ENCODE data around the gene ICOSLG.

ICOSLG gene

GRCh38 chr21:44286716-44287632 is 46.2 kb upstream of the ICOSLG start:
- no peak overlapping the region for H3K9ac ChIP-seq (ENCODE audit: low read length)
- H3K9me2 ChIP-seq (replicated peaks; ENCODE audit: insufficient read depth, low read length): no peaks in the 10 kb centered on the region
- DNase-seq: no peak
- no peak overlapping the region for H3K4me3 ChIP-seq (ENCODE audit: low read length)
- H3K79me2 ChIP-seq (ENCODE audit: low read length): no peaks in the 10 kb centered on the region
- TF ChIP-seq CTCF (IDR thresholded peaks at IDR 0.05; ENCODE audit: low read length): no peak
- no peak for TF ChIP-seq EZH2 (optimal IDR thresholded peaks at IDR 0.05; ENCODE audit: low read depth, low read length)
- H3K27me3 ChIP-seq (replicated peaks; ENCODE audit: insufficient read depth, low read length): peaks cover 98% of the 10 kb centered on the region
- H3K9me3 ChIP-seq (replicated peaks; ENCODE audit: insufficient read depth, low read length): no peaks in the 10 kb centered on the region
- H4K20me1 ChIP-seq (ENCODE audit: insufficient read depth, low read length): no peaks in the 10 kb centered on the region
- no peaks in the 10 kb centered on the region for H3K4me1 ChIP-seq (ENCODE audit: low read length)
- H3K36me3 ChIP-seq (replicated peaks; ENCODE audit: insufficient read depth, low read length): no peaks in the 10 kb centered on the region
- H2AFZ ChIP-seq (ENCODE audit: low read length): no peak overlapping the region
- H3K27ac ChIP-seq (ENCODE audit: low read length): no peak overlapping the region
- H3F3A ChIP-seq (ENCODE audit: insufficient read depth, low read length): no peaks in the 10 kb centered on the region
- no peak overlapping the region for H3K4me2 ChIP-seq (ENCODE audit: low read depth, low read length)

GRCh38 chr21:44286086-44286715 is 45.5 kb upstream of the ICOSLG start:
- DNase-seq: no peak
- H2AFZ ChIP-seq (ENCODE audit: low read length): no peak overlapping the region
- H3K27ac ChIP-seq (ENCODE audit: low read length): no peak overlapping the region
- no peaks in the 10 kb centered on the region for H3K9me3 ChIP-seq (replicated peaks; ENCODE audit: insufficient read depth, low read length)
- H4K20me1 ChIP-seq (ENCODE audit: insufficient read depth, low read length): no peaks in the 10 kb centered on the region
- no peaks in the 10 kb centered on the region for H3K36me3 ChIP-seq (replicated peaks; ENCODE audit: insufficient read depth, low read length)
- peaks cover 97% of the 10 kb centered on the region for H3K27me3 ChIP-seq (replicated peaks; ENCODE audit: insufficient read depth, low read length)
- H3K4me2 ChIP-seq (ENCODE audit: low read depth, low read length): no peak overlapping the region
- TF ChIP-seq EZH2phosphoT487 (IDR thresholded peaks at IDR 0.05; ENCODE audit: low read length): no peak
- no peak overlapping the region for H3K4me3 ChIP-seq (ENCODE audit: low read length)
- H3F3A ChIP-seq (ENCODE audit: insufficient read depth, low read length): no peaks in the 10 kb centered on the region
- no peak overlapping the region for H3K9ac ChIP-seq (ENCODE audit: low read length)
- H3K4me1 ChIP-seq (ENCODE audit: low read length): no peaks in the 10 kb centered on the region
- no peaks in the 10 kb centered on the region for H3K9me2 ChIP-seq (replicated peaks; ENCODE audit: insufficient read depth, low read length)
- no peaks in the 10 kb centered on the region for H3K79me2 ChIP-seq (ENCODE audit: low read length)

- Histone ChIP-seq H3K36me3 (replicated peaks; ENCODE audit: insufficient read depth, low read length) (no peaks in the 10 kb centered on the region), H3K4me3 (ENCODE audit: low read length) (no peak within 1 kb of the TSS), H3K9me3 (replicated peaks; ENCODE audit: insufficient read depth, low read length) (no peaks in the 10 kb centered on the region), H3K27me3 (replicated peaks; ENCODE audit: insufficient read depth, low read length) (peaks cover 92% of the 10 kb centered on the region), H4K20me1 (ENCODE audit: insufficient read depth, low read length) (no peaks in the 10 kb centered on the region), H3K27ac (ENCODE audit: low read length) (no peak within 1 kb of the TSS), H3K79me2 (ENCODE audit: low read length) (no peaks in the 10 kb centered on the region), H2AFZ (ENCODE audit: low read length) (no peak within 1 kb of the TSS), H3K4me2 (ENCODE audit: low read depth, low read length) (no peak within 1 kb of the TSS), H3K9ac (ENCODE audit: low read length) (no peak within 1 kb of the TSS), H3F3A (ENCODE audit: insufficient read depth, low read length) (no peaks in the 10 kb centered on the region), H3K9me2 (replicated peaks; ENCODE audit: insufficient read depth, low read length) (no peaks in the 10 kb centered on the region), H3K4me1 (ENCODE audit: low read length) (no peaks in the 10 kb centered on the region)
- DNase-seq: no peak
- TF ChIP-seq EZH2phosphoT487 (IDR thresholded peaks at IDR 0.05; ENCODE audit: low read length): no peak
- TF ChIP-seq EZH2 (optimal IDR thresholded peaks at IDR 0.05; ENCODE audit: low read depth, low read length): no peak
- TF ChIP-seq CTCF (IDR thresholded peaks at IDR 0.05; ENCODE audit: low read length): no peak
Measured at GRCh38 chr21:44285138-44285992, 44.6 kb upstream of the ICOSLG start, which contains the start of gene AIRE. TSS of gene AIRE (plus strand) at chr21:44285876. CDS start at chr21:44286007, 131 bp downstream.

Data from MM.1S (cell line).